Activated naive CD4-positive, alpha-beta T cell treated with anti-CD3 and anti-CD28 coated beads, Interleukin-2, amount 10 ng/mL, durations not matched to agents 7 days and 5 days (primary cell): Measurements from ENCODE around the gene GADD45B.
"Not testable (repeated sequence)": the region's sequence is repeated elsewhere in the genome, so short reads cannot be mapped to it uniquely, and the experiment has no call there.

Experiments used
- CTCF ChIA-PET: fragments of 350-600 bp; sonication (Branson Sonifier 250); formaldehyde crosslinking; loops from one replicate; lab custom pipeline; 2021; ENCODE audit warnings: antibody characterized with exemption; lab: Charles Lee
- DNase-seq: peaks from one replicate; pipeline ENCODE4 v3.0.0-alpha.2; 2020
- H3K27ac Mint-ChIP-seq: one replicate; pipeline ENCODE4 v1.8.0; 2021; ENCODE audit warnings: mild to moderate bottlenecking, moderate library complexity, mixed read lengths
- H3K27me3 Mint-ChIP-seq: one replicate; pipeline ENCODE4 v1.8.0; 2021; ENCODE audit warnings: mild to moderate bottlenecking, mixed read lengths
- H3K36me3 Mint-ChIP-seq: one replicate; pipeline ENCODE4 v1.8.0; 2021; ENCODE audit warnings: mixed read lengths
- H3K4me1 Mint-ChIP-seq: one replicate; pipeline ENCODE4 v1.8.0; 2021; ENCODE audit warnings: mixed read lengths
- H3K4me3 Mint-ChIP-seq: one replicate; pipeline ENCODE4 v1.8.0; 2021; ENCODE audit warnings: mild to moderate bottlenecking, moderate library complexity, mixed read lengths
- H3K9me3 Mint-ChIP-seq: one replicate; pipeline ENCODE4 v1.8.0; 2021; ENCODE audit warnings: mixed read lengths

GADD45B gene

DNA sequence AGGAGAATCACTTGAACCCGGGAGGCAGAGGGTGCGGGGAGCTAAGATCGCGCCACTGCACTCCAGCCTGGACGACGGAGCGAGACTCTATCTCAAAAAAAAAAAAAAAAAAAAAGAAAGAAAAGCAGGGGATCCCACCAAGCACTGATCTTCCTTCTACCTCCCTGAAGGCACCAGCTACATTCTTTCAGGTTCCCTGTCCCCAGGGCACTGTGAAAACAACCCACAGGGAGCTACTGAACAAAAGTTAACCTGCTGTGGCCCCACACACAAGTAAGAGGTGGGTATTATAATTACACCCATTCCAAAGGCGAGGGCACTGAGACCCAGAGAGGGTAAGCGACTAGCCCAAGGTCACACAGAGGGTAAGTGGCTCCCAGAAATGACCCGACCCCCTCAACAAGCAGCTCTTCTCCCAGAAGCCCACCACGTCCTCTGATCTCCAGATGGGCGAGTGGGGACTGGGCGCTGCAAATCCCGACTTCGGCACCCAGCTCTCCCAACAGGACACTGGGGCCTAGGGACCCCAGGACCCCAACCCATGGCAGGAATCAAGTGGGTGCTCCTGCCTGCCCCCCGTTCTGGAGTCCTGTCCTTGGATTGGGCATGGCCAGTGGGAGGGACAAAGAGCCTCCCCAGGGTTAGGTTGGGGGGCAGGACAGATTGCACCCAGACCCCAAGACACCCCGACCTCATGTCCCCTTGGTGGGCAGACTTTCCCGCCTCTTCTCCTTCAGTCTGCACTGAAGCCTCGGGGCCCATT, 21.5 kb upstream of the GADD45B start:
- no peaks in the 10 kb centered on the region for H3K9me3 Mint-ChIP-seq

DNA sequence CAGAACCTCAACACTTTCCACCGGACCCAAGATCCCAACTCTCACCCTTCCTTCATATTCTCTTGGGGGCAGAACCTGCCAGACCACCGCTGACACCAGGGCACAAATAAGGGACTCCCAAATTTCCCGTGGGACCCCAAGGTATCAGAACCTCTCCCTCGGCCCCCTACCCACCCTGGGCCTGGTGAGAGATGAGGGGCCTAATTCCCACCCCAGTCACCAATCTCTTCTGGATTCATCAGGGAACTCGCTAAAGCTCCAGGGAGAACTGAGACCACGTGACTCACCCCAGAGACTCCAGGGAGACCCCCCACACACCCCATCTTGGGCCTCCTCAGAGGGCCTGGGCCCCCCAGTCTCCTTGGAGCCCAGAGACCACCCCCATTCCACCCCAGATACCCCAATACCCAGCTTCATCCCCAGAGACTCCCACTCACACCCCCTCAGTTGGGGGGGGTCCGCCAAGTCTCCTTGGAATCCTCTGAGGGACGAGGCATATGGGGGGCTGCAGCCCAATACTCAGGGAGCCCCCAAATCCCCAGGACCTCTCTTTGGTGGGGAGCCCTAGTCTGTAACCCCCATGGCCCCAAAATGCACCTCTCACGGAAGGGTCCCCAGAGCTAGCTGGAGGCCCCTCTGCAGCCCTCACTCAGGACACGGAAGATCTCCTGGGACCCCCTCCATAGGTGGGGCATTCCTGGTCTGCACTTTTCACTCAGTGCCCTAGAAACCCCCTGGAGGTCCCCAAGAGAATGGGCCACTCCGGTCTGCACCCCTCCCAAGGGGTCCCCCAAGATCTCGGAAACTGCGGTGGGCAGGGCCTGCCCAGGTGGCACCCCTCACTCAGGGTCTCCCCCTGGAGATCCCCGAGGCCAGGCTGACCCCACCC, 20.7 kb upstream of the GADD45B start:
- Mint-ChIP-seq H3K9me3 (no peaks in the 10 kb centered on the region), H3K27me3 (no peaks in the 10 kb centered on the region)
- CTCF ChIA-PET, result no interaction called here

More for the DNA sequence above, 21.5 kb upstream of the GADD45B start:
- Mint-ChIP-seq H3K36me3 (peaks cover 13% of the 10 kb centered on the region), H3K27ac (peak overlapping the region; percentile 92), H3K4me3 (peak overlapping the region; percentile 83), H3K27me3 (no peaks in the 10 kb centered on the region), H3K4me1 (peaks cover 21% of the 10 kb centered on the region)
- no peak for DNase-seq
- CTCF ChIA-PET, result no interaction called here

GRCh38 chr19:2455851-2456570, 19.9 kb upstream of the GADD45B start:
- Mint-ChIP-seq H3K4me3 (peak overlapping the region; percentile 83), H3K36me3 (peaks cover 14% of the 10 kb centered on the region), H3K27ac (peak overlapping the region; percentile 92), H3K27me3 (no peaks in the 10 kb centered on the region), H3K4me1 (peaks cover 26% of the 10 kb centered on the region), H3K9me3 (no peaks in the 10 kb centered on the region)
- CTCF ChIA-PET, result interaction anchor here (1.6 kb wide), 1 partner anchor 27 kb away, joined by 4 read pairs; no protein-coding TSS in a partner anchor
- peak; percentile 70 for DNase-seq

More for the DNA sequence above, 20.7 kb upstream of the GADD45B start:
- DNase-seq, result no peak
- H3K4me3 Mint-ChIP-seq, result peak overlapping the region; percentile 83
- H3K27ac Mint-ChIP-seq, result peak overlapping the region; percentile 92
- H3K36me3 Mint-ChIP-seq, result peaks cover 15% of the 10 kb centered on the region
- peaks cover 23% of the 10 kb centered on the region for H3K4me1 Mint-ChIP-seq

DNA sequence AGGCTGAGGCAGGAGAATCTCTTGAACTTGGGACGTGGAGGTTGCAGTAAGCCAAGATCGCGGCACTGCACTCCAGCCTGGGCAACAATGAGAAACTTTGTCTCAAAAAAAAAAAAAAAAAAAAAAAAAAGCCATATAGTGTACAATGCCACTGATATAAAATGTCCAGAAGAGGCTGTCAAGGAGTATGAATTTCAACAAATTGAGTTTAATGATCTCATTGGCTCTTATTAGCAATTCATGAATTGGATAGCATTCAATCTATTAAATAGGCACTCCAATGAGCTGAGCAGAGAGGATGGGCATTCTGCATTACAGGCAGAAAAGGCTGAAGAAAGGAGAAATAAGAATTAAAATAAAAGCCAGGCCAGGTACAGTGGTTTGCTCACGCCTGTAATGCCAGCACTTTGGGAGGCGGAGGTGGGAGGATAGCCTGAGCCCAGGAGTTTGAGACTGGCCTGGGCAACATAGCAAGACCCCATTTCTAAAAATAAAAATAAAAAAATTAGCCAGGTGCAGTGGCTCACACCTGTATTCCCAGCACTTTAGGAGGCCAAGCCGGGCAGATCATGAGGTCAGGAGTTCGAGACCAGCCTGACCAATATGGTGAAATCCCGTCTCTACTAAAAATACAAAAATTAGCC, 18.4 kb upstream of the GADD45B start:
- H3K36me3 Mint-ChIP-seq, result peaks cover 10% of the 10 kb centered on the region
- CTCF ChIA-PET, result interaction anchor here (0.7 to 1.6 kb wide), 4 partner anchors 13 to 180 kb away, joined by 3 to 5 read pairs (median 4); no protein-coding TSS in a partner anchor
- H3K27ac Mint-ChIP-seq, result peak overlapping the region; percentile 91
- H3K4me1 Mint-ChIP-seq, result peaks cover 38% of the 10 kb centered on the region
- H3K27me3 Mint-ChIP-seq, result peaks cover 3% of the 10 kb centered on the region
- H3K9me3 Mint-ChIP-seq, result no peaks in the 10 kb centered on the region
- peak overlapping the region; percentile 76 for H3K4me3 Mint-ChIP-seq
- no peak for DNase-seq

- Mint-ChIP-seq H3K27me3 (peaks cover 3% of the 10 kb centered on the region), H3K27ac (no peak overlapping the region), H3K36me3 (peaks cover 10% of the 10 kb centered on the region), H3K4me1 (peaks cover 38% of the 10 kb centered on the region), H3K4me3 (no peak overlapping the region), H3K9me3 (no peaks in the 10 kb centered on the region)
- no peak for DNase-seq
- CTCF ChIA-PET, result interaction anchor here (1.6 kb wide), 1 partner anchor 179 kb away, joined by 3 read pairs; no protein-coding TSS in a partner anchor
These were observed 17.9 kb upstream of the GADD45B start for GRCh38 chr19:2458054-2458453.

GRCh38 chr19:2458776-2459175, 17.2 kb upstream of the GADD45B start:
- Mint-ChIP-seq H3K4me1 (peaks cover 39% of the 10 kb centered on the region), H3K36me3 (peaks cover 10% of the 10 kb centered on the region)
- H3K4me3 Mint-ChIP-seq, H3K9me3 Mint-ChIP-seq, H3K27ac Mint-ChIP-seq, CTCF ChIA-PET, DNase-seq, H3K27me3 Mint-ChIP-seq: not testable (repeated sequence)

GRCh38 chr19:2460245-2460644, 15.7 kb upstream of the GADD45B start:
- no peak for DNase-seq
- peaks cover 29% of the 10 kb centered on the region for H3K4me1 Mint-ChIP-seq
- peaks cover 11% of the 10 kb centered on the region for H3K27me3 Mint-ChIP-seq
- peak overlapping the region; percentile 16 for H3K27ac Mint-ChIP-seq
- peaks cover 10% of the 10 kb centered on the region for H3K36me3 Mint-ChIP-seq
- peak overlapping the region; percentile 36 for H3K4me3 Mint-ChIP-seq
- CTCF ChIA-PET, result no interaction called here
- H3K9me3 Mint-ChIP-seq, result no peaks in the 10 kb centered on the region

GRCh38 chr19:2461751-2462634, 13.9 kb upstream of the GADD45B start:
- no peaks in the 10 kb centered on the region for H3K9me3 Mint-ChIP-seq
- DNase-seq, result peak; percentile 84
- peak overlapping the region; percentile 88 for H3K27ac Mint-ChIP-seq
- CTCF ChIA-PET, result interaction anchor here (1.1 to 1.4 kb wide), 4 partner anchors 14 to 152 kb away, joined by 3 to 4 read pairs (median 3); partner anchors contain the start of gene GADD45B
- peaks cover 25% of the 10 kb centered on the region for H3K4me1 Mint-ChIP-seq
- peaks cover 9% of the 10 kb centered on the region for H3K36me3 Mint-ChIP-seq
- peak overlapping the region; percentile 91 for H3K4me3 Mint-ChIP-seq
- peaks cover 11% of the 10 kb centered on the region for H3K27me3 Mint-ChIP-seq

DNA sequence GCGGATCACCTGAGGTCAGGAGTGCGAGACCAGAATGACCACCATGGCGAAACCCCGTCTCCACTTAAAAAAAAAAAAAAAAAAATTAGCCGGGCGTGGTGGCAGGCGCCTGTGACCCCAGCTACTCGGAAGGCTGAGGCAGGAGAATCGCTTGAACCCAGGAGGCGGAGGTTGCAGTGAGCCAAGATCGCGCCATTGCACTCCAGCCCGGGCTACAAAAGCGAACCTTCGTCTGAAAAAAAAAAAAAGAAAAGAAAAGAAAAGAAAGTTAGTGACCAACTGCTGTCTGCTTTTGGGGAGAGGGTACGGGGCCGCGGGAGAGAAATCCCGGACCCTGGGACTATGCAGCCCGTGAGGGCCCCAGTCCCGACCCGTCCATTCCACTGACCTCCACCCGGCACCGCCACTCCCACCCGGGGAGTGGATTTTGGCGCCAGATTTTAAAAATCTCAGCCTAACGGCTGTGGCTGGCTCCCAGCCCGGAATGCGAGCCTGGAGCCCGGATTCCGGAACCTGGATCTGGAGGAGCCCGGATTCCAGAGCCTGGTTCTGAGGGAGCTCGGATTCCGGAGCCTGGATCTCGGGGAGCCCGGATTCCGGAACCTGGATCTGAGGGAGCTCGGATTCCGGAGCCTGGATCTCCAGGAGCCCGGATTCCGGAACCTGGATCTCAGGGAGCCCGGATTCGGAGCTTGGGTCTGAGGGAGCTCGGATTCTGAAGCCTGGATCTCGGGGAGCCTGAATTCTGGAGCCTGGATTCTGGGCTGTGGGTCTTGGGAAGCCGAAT, 13.1 kb upstream of the GADD45B start:
- Mint-ChIP-seq H3K36me3 (peaks cover 5% of the 10 kb centered on the region), H3K9me3 (no peaks in the 10 kb centered on the region), H3K4me3 (peak overlapping the region; percentile 91), H3K27me3 (peaks cover 11% of the 10 kb centered on the region), H3K4me1 (peaks cover 19% of the 10 kb centered on the region), H3K27ac (peak overlapping the region; percentile 14)
- CTCF ChIA-PET, result interaction anchor here (1.2 to 1.4 kb wide), 3 partner anchors 13 to 151 kb away, joined by 3 to 4 read pairs (median 3); partner anchors contain the start of gene GADD45B
- no peak for DNase-seq

DNA sequence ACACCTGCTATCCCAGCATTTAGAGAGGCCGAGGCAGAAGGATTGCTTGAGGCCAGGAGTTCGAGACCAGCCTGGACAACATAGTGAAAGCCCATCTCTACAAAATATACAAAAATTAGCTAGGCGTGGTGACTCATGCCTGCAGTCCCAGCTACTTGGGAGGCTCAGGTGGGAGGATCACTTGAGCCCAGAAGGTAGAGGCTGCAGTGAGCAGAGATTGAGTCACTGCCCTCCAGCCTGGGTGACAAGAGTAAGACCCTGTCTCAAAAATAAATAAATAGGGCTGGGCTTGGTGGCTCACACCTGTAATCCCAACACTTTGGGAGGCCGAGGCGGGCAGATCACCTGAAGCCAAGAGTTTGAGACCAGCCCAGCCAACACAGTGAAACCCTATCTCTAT, 12.2 kb upstream of the GADD45B start:
- DNase-seq, H3K36me3 Mint-ChIP-seq, H3K9me3 Mint-ChIP-seq: not testable (repeated sequence)
- Mint-ChIP-seq H3K27ac (peak overlapping the region; percentile 21), H3K27me3 (peaks cover 15% of the 10 kb centered on the region), H3K4me3 (peak overlapping the region; percentile 44), H3K4me1 (peaks cover 22% of the 10 kb centered on the region)
- CTCF ChIA-PET, result interaction anchor here (1.4 kb wide), 1 partner anchor 150 kb away, joined by 3 read pairs; no protein-coding TSS in a partner anchor

GRCh38 chr19:2464389-2464788, 11.5 kb upstream of the GADD45B start:
- H3K4me1 Mint-ChIP-seq, result peaks cover 27% of the 10 kb centered on the region
- no peak overlapping the region for H3K4me3 Mint-ChIP-seq
- DNase-seq, result no peak
- H3K27me3 Mint-ChIP-seq, result peaks cover 17% of the 10 kb centered on the region
- H3K27ac Mint-ChIP-seq, result no peak overlapping the region
- CTCF ChIA-PET, result interaction anchor here (1.0 kb wide), 1 partner anchor 10 kb away, joined by 3 read pairs; no protein-coding TSS in a partner anchor
- peaks cover 5% of the 10 kb centered on the region for H3K36me3 Mint-ChIP-seq
- no peaks in the 10 kb centered on the region for H3K9me3 Mint-ChIP-seq

DNA sequence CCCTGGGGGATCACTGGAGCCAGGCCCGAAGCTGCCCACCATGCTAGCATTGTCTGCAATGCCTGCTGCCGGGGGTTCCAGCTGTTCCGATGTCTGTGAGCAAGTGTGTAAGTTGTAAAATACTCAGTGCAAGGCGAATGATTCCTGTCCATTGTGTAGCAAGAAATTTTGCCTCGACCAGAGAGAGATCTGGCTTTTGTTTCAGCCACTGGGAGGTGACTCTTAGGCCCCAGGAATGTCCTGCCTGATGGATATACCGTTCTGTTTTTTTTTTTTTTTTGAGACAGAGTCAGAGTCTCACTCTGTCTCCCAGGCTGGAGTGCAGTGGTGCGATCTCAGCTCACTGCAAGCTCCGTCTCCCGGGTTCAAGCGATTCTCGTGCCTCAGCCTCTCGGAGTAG, 7.3 kb upstream of the GADD45B start:
- H3K4me3 Mint-ChIP-seq, result no peak overlapping the region
- no peak overlapping the region for H3K27ac Mint-ChIP-seq

More for the DNA sequence above, 7.3 kb upstream of the GADD45B start:
- peaks cover 28% of the 10 kb centered on the region for H3K27me3 Mint-ChIP-seq
- no peaks in the 10 kb centered on the region for H3K36me3 Mint-ChIP-seq
- CTCF ChIA-PET, result interaction anchor here (1.5 kb wide), 1 partner anchor 145 kb away, joined by 6 read pairs; no protein-coding TSS in a partner anchor
- no peaks in the 10 kb centered on the region for H3K9me3 Mint-ChIP-seq
- H3K4me1 Mint-ChIP-seq, result peaks cover 18% of the 10 kb centered on the region
- no peak for DNase-seq
